PFSK-1 (cell line): Measurements from ENCODE around the gene RPL29.

Source experiments
- FOXP2 ChIP-seq: optimal IDR thresholded peaks from 2 replicates; pipeline ENCODE3; 2011; ENCODE audit warnings: borderline replicate concordance, control low read depth, inconsistent platforms; ENCODE audit not compliant: insufficient read depth; ENCODE audit errors: extremely low read length, extremely low read depth
- POLR2AphosphoS5 ChIP-seq: IDR thresholded peaks from 2 replicates; pipeline ENCODE4 v1.6.1; 2012; ENCODE audit warnings: low read depth, mild to moderate bottlenecking, control low read depth, low read length, moderate library complexity
- SIN3A ChIP-seq: IDR thresholded peaks from 2 replicates; pipeline ENCODE4 v1.6.1; 2012; ENCODE audit warnings: mild to moderate bottlenecking, low read length, moderate library complexity, borderline replicate concordance; ENCODE audit not compliant: insufficient read depth
- TAF1 ChIP-seq: IDR thresholded peaks from 2 replicates; pipeline ENCODE4 v1.6.1; 2012; ENCODE audit warnings: low read length, control low read depth, borderline replicate concordance; ENCODE audit not compliant: insufficient read depth
- TF ChIP-seq, protein P1 (sequence below), 2 experiments: IDR thresholded peaks; 2 replicates each; pipeline versions ENCODE4 v1.6.1 to v1.8.0; 2011 to 2012; ENCODE audit warnings: low read depth in 2 of 2, low read length in 2 of 2, control low read depth in 1 of 2, inconsistent platforms in 1 of 2, mild to moderate bottlenecking in 1 of 2, moderate library complexity in 1 of 2; ENCODE audit not compliant: insufficient read depth in 1 of 2

Gene RPL29

DNA sequence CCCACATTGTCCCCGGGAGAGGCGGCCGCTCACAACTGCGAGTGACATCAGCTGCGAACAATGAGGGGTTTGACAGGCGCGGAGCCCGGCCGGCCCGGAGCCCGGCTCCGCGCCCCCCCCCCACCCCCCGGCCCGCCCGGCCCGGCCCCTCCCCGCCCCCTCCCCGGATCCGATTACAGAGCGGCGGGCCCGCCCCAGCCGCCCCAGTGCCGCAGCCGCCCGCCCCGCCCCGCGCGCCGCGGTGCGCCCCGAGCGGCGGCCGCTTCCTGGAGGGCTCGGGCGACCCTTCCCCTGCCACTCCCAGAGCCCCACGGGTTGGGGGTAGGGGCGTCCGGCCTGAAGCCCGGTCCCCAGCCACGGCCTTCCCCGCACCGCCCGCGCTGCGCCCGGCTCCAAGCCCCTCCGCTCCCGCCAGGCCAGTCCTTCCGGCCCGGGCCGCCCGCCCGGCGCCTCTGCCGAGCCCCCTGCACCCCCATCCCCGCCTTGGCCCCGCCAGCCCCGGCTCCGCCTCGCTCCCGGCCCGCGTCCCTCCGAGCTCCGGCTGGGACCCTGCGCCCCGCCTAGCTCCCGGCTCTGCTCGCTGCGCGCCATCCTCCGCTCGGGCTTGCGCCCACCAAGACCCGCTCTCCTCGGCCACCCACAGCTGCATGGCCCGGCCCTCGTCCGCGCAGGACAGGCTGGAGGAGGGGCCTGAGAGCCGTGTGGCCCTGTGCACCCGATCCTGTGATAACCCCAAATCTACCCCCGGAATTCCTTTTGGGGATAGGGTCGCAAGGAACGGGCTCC lies 28.1 kb downstream of the RPL29 start, which contains the start of gene PCBP4:
PCBP4 (minus strand) TSS at position 71 of the 786 bp plus-strand sequence. CDS start 6,214 bp downstream, outside the sequence.
- no peak for TF ChIP-seq FOXP2
- no peak for TF ChIP-seq SIN3A
- TF ChIP-seq, protein P1, sequence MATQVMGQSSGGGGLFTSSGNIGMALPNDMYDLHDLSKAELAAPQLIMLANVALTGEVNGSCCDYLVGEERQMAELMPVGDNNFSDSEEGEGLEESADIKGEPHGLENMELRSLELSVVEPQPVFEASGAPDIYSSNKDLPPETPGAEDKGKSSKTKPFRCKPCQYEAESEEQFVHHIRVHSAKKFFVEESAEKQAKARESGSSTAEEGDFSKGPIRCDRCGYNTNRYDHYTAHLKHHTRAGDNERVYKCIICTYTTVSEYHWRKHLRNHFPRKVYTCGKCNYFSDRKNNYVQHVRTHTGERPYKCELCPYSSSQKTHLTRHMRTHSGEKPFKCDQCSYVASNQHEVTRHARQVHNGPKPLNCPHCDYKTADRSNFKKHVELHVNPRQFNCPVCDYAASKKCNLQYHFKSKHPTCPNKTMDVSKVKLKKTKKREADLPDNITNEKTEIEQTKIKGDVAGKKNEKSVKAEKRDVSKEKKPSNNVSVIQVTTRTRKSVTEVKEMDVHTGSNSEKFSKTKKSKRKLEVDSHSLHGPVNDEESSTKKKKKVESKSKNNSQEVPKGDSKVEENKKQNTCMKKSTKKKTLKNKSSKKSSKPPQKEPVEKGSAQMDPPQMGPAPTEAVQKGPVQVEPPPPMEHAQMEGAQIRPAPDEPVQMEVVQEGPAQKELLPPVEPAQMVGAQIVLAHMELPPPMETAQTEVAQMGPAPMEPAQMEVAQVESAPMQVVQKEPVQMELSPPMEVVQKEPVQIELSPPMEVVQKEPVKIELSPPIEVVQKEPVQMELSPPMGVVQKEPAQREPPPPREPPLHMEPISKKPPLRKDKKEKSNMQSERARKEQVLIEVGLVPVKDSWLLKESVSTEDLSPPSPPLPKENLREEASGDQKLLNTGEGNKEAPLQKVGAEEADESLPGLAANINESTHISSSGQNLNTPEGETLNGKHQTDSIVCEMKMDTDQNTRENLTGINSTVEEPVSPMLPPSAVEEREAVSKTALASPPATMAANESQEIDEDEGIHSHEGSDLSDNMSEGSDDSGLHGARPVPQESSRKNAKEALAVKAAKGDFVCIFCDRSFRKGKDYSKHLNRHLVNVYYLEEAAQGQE (IDR thresholded peaks at IDR 0.05; ENCODE audit: insufficient read depth in 1 of 2, low read depth in 2 of 2, low read length in 2 of 2): no peak
- TF ChIP-seq TAF1: no peak
- TF ChIP-seq POLR2AphosphoS5: peak; percentile 51

- TF ChIP-seq SIN3A (no peak), TAF1 (no peak), FOXP2 (no peak), POLR2AphosphoS5 (no peak)
- TF ChIP-seq, protein P1 (IDR thresholded peaks at IDR 0.05; ENCODE audit: insufficient read depth in 1 of 2, low read depth in 2 of 2, low read length in 2 of 2): no peak
Observed at GRCh38 chr3:51966922-51967383, 28.7 kb downstream of the RPL29 start.

- TF ChIP-seq TAF1 (no peak), FOXP2 (no peak), SIN3A (no peak), POLR2AphosphoS5 (no peak)
- TF ChIP-seq, protein P1 (IDR thresholded peaks at IDR 0.05; ENCODE audit: insufficient read depth in 1 of 2, low read depth in 2 of 2, low read length in 2 of 2): no peak
Observed at GRCh38 chr3:51966486-51966885, 29.2 kb downstream of the RPL29 start.

GRCh38 chr3:51966016-51966415 lies 29.7 kb downstream of the RPL29 start:
- no peak for TF ChIP-seq TAF1
- no peak for TF ChIP-seq FOXP2
- no peak for TF ChIP-seq SIN3A
- TF ChIP-seq POLR2AphosphoS5: no peak
- TF ChIP-seq, protein P1 (IDR thresholded peaks at IDR 0.05; ENCODE audit: insufficient read depth in 1 of 2, low read depth in 2 of 2, low read length in 2 of 2): no peak
